ENCODE data around the gene SLC46A3. TPM values are rescaled to one million over a fixed set of nuclear protein-coding genes. Genes with fewer than 3 reads are reported as not detected.

SLC46A3 gene
- total and polyA plus RNA-seq, 4 donors: 4.9 to 8.5 (median 7.4) TPM

- WGBS (ENCODE audit: insufficient coverage): 83% methylated on average over 1 of the region's 2 CpGs
- Histone ChIP-seq H3K4me3 (ENCODE audit: low read depth, low read length) (no peak overlapping the region), H3K36me3 (ENCODE audit: control insufficient read depth, insufficient read depth, low read length) (no peaks in the 10 kb centered on the region)
These were observed 68.5 kb downstream of the SLC46A3 start for GRCh38 chr13:28650284-28650683.

More at GRCh38 chr13:28650284-28650683, 68.5 kb downstream of the SLC46A3 start:
- H3K9me3 ChIP-seq (ENCODE audit: control insufficient read depth, insufficient read depth, low read length): no peaks in the 10 kb centered on the region
- no peak overlapping the region for H3K27ac ChIP-seq (ENCODE audit: low read depth, low read length)
- no peak for DNase-seq (ENCODE audit: low read depth in 4 of 6, low spot score in 6 of 6)
- no peaks in the 10 kb centered on the region for H3K4me1 ChIP-seq (ENCODE audit: control insufficient read depth, insufficient read depth, low read length)
- H3K27me3 ChIP-seq (ENCODE audit: control insufficient read depth, insufficient read depth, low read length): no peaks in the 10 kb centered on the region

Small RNAs within 50 kb of the gene (small RNA-seq; reads per million reads assigned to genes)
- gene RNU6-53P (ENCODE audit: low replicate concordance): not detected

Other genes with a start within 250 kb of the SLC46A3 start
- 10 to 100 TPM; 27.1 to 29.3 TPM for gene FLT1, start 223.8 kb downstream of the SLC46A3 start, total RNA-seq
- gene FLT1, start 223.8 kb downstream of the SLC46A3 start, polyA plus RNA-seq (ENCODE audit: insufficient read length in 2 of 2): 10 to 100 TPM; 14.6 to 20.7 TPM
- 10 to 100 TPM; 67.5 to 74.9 TPM for gene POMP, start 59.8 kb downstream of the SLC46A3 start, total RNA-seq
- 100 to 1,000 TPM in 1 of 2 donors, 10 to 100 TPM in 1; 94.1 to 104 TPM for gene POMP, start 59.8 kb downstream of the SLC46A3 start, polyA plus RNA-seq (ENCODE audit: insufficient read length in 2 of 2)
- gene MTUS2, start 101.4 kb upstream of the SLC46A3 start, total RNA-seq: 1 to 10 TPM; 4.6 to 8.6 TPM
- 10 to 100 TPM; 11.6 to 12.5 TPM for gene MTUS2, start 101.4 kb upstream of the SLC46A3 start, polyA plus RNA-seq (ENCODE audit: insufficient read length in 2 of 2)